ENCODE results near the gene CSNK1D.

CSNK1D gene

GRCh38 chr17:82319619-82320062 is 46.1 kb upstream of the CSNK1D start:
- Histone ChIP-seq H3K27ac (no peak overlapping the region), H3K4me3 (no peak overlapping the region)
- TF ChIP-seq CTCF (IDR thresholded peaks at IDR 0.05), result no peak
- DNase-seq (ENCODE audit: low spot score), result no peak

- Histone ChIP-seq H3K27ac (no peak overlapping the region), H3K4me3 (no peak overlapping the region)
- no peak for DNase-seq (ENCODE audit: low spot score)
- no peak for TF ChIP-seq CTCF (IDR thresholded peaks at IDR 0.05)
Observed at GRCh38 chr17:82318772-82319606, 45.5 kb upstream of the CSNK1D start.

GRCh38 chr17:82318169-82318498 is 44.6 kb upstream of the CSNK1D start:
- Histone ChIP-seq H3K27ac (no peak overlapping the region), H3K4me3 (no peak overlapping the region)
- TF ChIP-seq CTCF (IDR thresholded peaks at IDR 0.05), result no peak
- no peak for DNase-seq (ENCODE audit: low spot score)

GRCh38 chr17:82317394-82318168 is 44.1 kb upstream of the CSNK1D start, which contains the start of gene CD7:
Gene CD7, minus strand, starts transcription at chr17:82317608. Its CDS starts 113 bp downstream, at chr17:82317495.
- H3K4me3 ChIP-seq, result no peak within 1 kb of the TSS
- no peak for TF ChIP-seq CTCF (IDR thresholded peaks at IDR 0.05)
- no peak for DNase-seq (ENCODE audit: low spot score)
- no peak within 1 kb of the TSS for H3K27ac ChIP-seq

- Histone ChIP-seq H3K4me3 (no peak overlapping the region), H3K27ac (no peak overlapping the region)
- no peak for DNase-seq (ENCODE audit: low spot score)
- TF ChIP-seq CTCF (IDR thresholded peaks at IDR 0.05), result no peak
Observed at GRCh38 chr17:82316651-82317393, 43.3 kb upstream of the CSNK1D start.

- peak overlapping the region; percentile 43 for H3K4me3 ChIP-seq
- no peak overlapping the region for H3K27ac ChIP-seq
- DNase-seq (ENCODE audit: low spot score), result no peak
- no peak for TF ChIP-seq CTCF (IDR thresholded peaks at IDR 0.05)
Observed at GRCh38 chr17:82315703-82316358, 42.3 kb upstream of the CSNK1D start.

Data from coronary artery (tissue), 2 donors.